Measurements from ENCODE around the gene CDK16.

DNA sequence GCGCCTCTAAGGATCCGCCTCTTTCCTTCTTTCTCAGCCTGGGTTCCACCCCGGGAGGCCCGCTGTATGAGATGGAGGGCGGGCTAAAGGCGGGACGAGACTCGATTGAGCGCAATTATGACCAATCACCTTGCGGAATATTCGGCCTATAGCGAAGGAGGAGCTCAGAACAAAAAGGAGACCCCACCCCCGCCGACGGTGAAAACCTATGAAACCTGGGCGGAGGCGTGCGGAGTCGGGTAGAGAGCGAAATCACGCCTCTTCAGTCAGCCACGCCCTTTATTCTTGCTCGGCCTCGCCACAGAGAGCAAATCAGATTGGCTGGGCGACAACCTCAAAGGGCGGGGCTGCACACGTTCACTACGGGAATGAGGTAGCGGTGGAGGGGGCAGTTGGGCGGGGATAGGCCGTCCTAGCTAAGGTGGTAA, 615 bp upstream of the CDK16 start:
- TF ChIP-seq, protein P1, sequence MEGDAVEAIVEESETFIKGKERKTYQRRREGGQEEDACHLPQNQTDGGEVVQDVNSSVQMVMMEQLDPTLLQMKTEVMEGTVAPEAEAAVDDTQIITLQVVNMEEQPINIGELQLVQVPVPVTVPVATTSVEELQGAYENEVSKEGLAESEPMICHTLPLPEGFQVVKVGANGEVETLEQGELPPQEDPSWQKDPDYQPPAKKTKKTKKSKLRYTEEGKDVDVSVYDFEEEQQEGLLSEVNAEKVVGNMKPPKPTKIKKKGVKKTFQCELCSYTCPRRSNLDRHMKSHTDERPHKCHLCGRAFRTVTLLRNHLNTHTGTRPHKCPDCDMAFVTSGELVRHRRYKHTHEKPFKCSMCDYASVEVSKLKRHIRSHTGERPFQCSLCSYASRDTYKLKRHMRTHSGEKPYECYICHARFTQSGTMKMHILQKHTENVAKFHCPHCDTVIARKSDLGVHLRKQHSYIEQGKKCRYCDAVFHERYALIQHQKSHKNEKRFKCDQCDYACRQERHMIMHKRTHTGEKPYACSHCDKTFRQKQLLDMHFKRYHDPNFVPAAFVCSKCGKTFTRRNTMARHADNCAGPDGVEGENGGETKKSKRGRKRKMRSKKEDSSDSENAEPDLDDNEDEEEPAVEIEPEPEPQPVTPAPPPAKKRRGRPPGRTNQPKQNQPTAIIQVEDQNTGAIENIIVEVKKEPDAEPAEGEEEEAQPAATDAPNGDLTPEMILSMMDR (IDR thresholded peaks at IDR 0.05), result no peak
- TF ChIP-seq POLR2A (IDR thresholded peaks at IDR 0.05), result no peak

Data from stomach (tissue), 4 donors.